PC-9 (cell line): ENCODE data around the gene RNF144A.

ENCODE experiments used
- CTCF ChIP-seq: fragments of 200-600 bp; sonication (generic); conservative IDR thresholded peaks from 2 replicates; pipeline ENCODE4 v1.6.1; 2017; ENCODE audit warnings: mixed run types, antibody characterized with exemption, mild to moderate bottlenecking, moderate library complexity
- EZH2 ChIP-seq: fragments of 200-600 bp; sonication (generic); IDR thresholded peaks from 2 replicates; pipeline ENCODE4 v1.8.0; 2017; ENCODE audit warnings: antibody characterized with exemption, low read depth

- no peak for TF ChIP-seq CTCF
- TF ChIP-seq EZH2: no peak
These were observed 176.2 kb downstream of the RNF144A start for GRCh38 chr2:7093376-7093775.
